Measurements from ENCODE around the gene RBM6. TPM values are rescaled to one million over a fixed set of nuclear protein-coding genes. Genes with fewer than 3 reads are reported as not detected.

Gene RBM6
- total and polyA plus RNA-seq, 9 of the 15 experiments (the other 6 are each of a cell fraction or from before 2014, with no cell fraction given), result 19.9 to 82.2 (median 57.8) TPM

- TF ChIP-seq HMBOX1 (IDR thresholded peaks at IDR 0.05) (0 out of 2 replicates have a peak, but pooled peaks have one; percentile 28), ZNF384 (IDR thresholded peaks at IDR 0.05; ENCODE audit: low read depth, low read length) (no peak), AFF1 (IDR thresholded peaks at IDR 0.05; ENCODE audit: low read depth in 1 of 2, partially characterized antibody in 2 of 2) (peak in 1 of 2 experiments; percentile 77), ZFP1 (CRISPR knock-in tag; IDR thresholded peaks at IDR 0.05) (no peak), KDM2B (CRISPR knock-in tag; IDR thresholded peaks at IDR 0.05) (no peak), RNF219 (CRISPR knock-in tag; IDR thresholded peaks at IDR 0.05) (no peak), HDAC1 (IDR thresholded peaks at IDR 0.05) (peak; percentile 7 to 98; a peak in 2 of 4 replicates), ATF3 (IDR thresholded peaks at IDR 0.05) (peak; percentile 93), ATF3 (CRISPR knock-in tag; conservative IDR thresholded peaks at IDR 0.05) (0 out of 2 replicates have a peak, but pooled peaks have one; percentile 81), ZNF12 (CRISPR knock-in tag; IDR thresholded peaks at IDR 0.05) (no peak), ZNF717 (CRISPR knock-in tag; IDR thresholded peaks at IDR 0.05) (no peak), ZNF584 (CRISPR knock-in tag; IDR thresholded peaks at IDR 0.05; ENCODE audit: low read depth) (no peak), ARNT (IDR thresholded peaks at IDR 0.05) (no peak), BCL6 (CRISPR knock-in tag; IDR thresholded peaks at IDR 0.05) (no peak), ZNF77 (CRISPR knock-in tag; IDR thresholded peaks at IDR 0.05) (no peak), SMAD4 (CRISPR knock-in tag; conservative IDR thresholded peaks at IDR 0.05) (peak; percentile 72), EWSR1 (IDR thresholded peaks at IDR 0.05; ENCODE audit: borderline replicate concordance, low read depth, partially characterized antibody) (no peak), PYGO2 (tag; IDR thresholded peaks at IDR 0.05) (no peak), KDM1A (IDR thresholded peaks at IDR 0.05) (no peak), ZNF830 (CRISPR knock-in tag; IDR thresholded peaks at IDR 0.05) (no peak)
These were observed 10.4 kb upstream of the RBM6 start, which contains the start of gene MON1A (continued) for GRCh38 chr3:49929291-49930167.
